Naive thymus-derived CD4-positive, alpha-beta T cell (primary cell): ENCODE results near the gene N4BP3. TPM values are rescaled to one million over a fixed set of nuclear protein-coding genes. Genes with fewer than 3 reads are reported as not detected.

ENCODE experiments used
- ATAC-seq: fragments of 150-1000 bp; cut with Tn5 transposase; 2 replicates; pipeline ENCODE4 v1.10.0; 2021; ENCODE audit warnings: mild to moderate bottlenecking, moderate library complexity
- CTCF ChIA-PET: fragments of 350-600 bp; sonication (Branson Sonifier 250); formaldehyde crosslinking; loops from one replicate; lab custom pipeline; 2021; ENCODE audit warnings: antibody characterized with exemption; lab: Charles Lee
- POLR2A ChIA-PET: fragments of 350-600 bp; sonication (Branson Sonifier 250); formaldehyde crosslinking; loops from one replicate; lab custom pipeline; 2021; ENCODE audit warnings: antibody characterized with exemption, inconsistent platforms; lab: Charles Lee
- DNase-seq, 9 donors: peaks; one replicate each; pipeline versions ENCODE4 v3.0.0 to v3.0.0-alpha.2; 2020 to 2022; ENCODE audit warnings: mixed read lengths in 1 of 9
- H3K27ac ChIP-seq: one replicate; pipeline ENCODE4 v1.7.0; 2013; ENCODE audit warnings: mild to moderate bottlenecking, low read depth, low read length, moderate library complexity
- H3K27me3 ChIP-seq, 2 donors: one replicate each; pipeline ENCODE4 v1.7.0; 2013; ENCODE audit warnings: low read length in 2 of 2, mild to moderate bottlenecking in 2 of 2, moderate library complexity in 2 of 2; ENCODE audit not compliant: control insufficient read depth in 2 of 2, insufficient read depth in 2 of 2
- H3K36me3 ChIP-seq, 3 experiments: 1 replicate in 2 of 3; 2 replicates in 1 of 3; pipeline ENCODE4 v1.7.0; 2013; ENCODE audit warnings: low read length in 3 of 3, mild to moderate bottlenecking in 3 of 3, moderate library complexity in 1 of 3; ENCODE audit not compliant: insufficient read depth in 3 of 3, control insufficient read depth in 2 of 3
- H3K4me1 ChIP-seq, 2 donors: one replicate each; pipeline ENCODE4 v1.7.0; 2013; ENCODE audit warnings: low read length in 2 of 2, mild to moderate bottlenecking in 2 of 2, moderate library complexity in 1 of 2; ENCODE audit not compliant: control insufficient read depth in 2 of 2, insufficient read depth in 2 of 2
- H3K4me3 ChIP-seq: 2 replicates; pipeline ENCODE4 v1.7.0; 2013; ENCODE audit warnings: mild to moderate bottlenecking, low read length
- H3K9me3 ChIP-seq, 3 experiments: 1 replicate in 2 of 3; 2 replicates in 1 of 3; pipeline ENCODE4 v1.7.0; 2013; ENCODE audit warnings: low read length in 3 of 3; ENCODE audit not compliant: control insufficient read depth in 2 of 3
- H3K27ac Mint-ChIP-seq, 9 donors: one replicate each; pipeline ENCODE4 v1.8.0; 2020 to 2022; ENCODE audit warnings: mixed read lengths in 9 of 9, mild to moderate bottlenecking in 8 of 9, moderate library complexity in 5 of 9, inconsistent platforms in 2 of 9
- H3K27me3 Mint-ChIP-seq, 5 donors: one replicate each; pipeline ENCODE4 v1.8.0; 2021 to 2022; ENCODE audit warnings: mixed read lengths in 5 of 5, mild to moderate bottlenecking in 1 of 5
- H3K36me3 Mint-ChIP-seq, 5 donors: one replicate each; pipeline ENCODE4 v1.8.0; 2020 to 2022; ENCODE audit warnings: mixed read lengths in 5 of 5, mild to moderate bottlenecking in 3 of 5, inconsistent platforms in 1 of 5
- H3K4me1 Mint-ChIP-seq, 7 donors: one replicate each; pipeline ENCODE4 v1.8.0; 2020 to 2022; ENCODE audit warnings: mixed read lengths in 7 of 7, mild to moderate bottlenecking in 3 of 7, inconsistent platforms in 1 of 7
- H3K4me3 Mint-ChIP-seq, 10 donors: one replicate each; pipeline ENCODE4 v1.8.0; 2020 to 2022; ENCODE audit warnings: mild to moderate bottlenecking in 10 of 10, mixed read lengths in 10 of 10, moderate library complexity in 6 of 10, inconsistent platforms in 2 of 10
- H3K9me3 Mint-ChIP-seq, 11 donors: one replicate each; pipeline ENCODE4 v1.8.0; 2020 to 2022; ENCODE audit warnings: mixed read lengths in 11 of 11, mild to moderate bottlenecking in 4 of 11, inconsistent platforms in 1 of 11, moderate library complexity in 1 of 11
- intact Hi-C, 2 donors: fragments of 100-400 bp; cut with micrococcal nuclease; formaldehyde crosslinking; loops; one replicate each; pipeline ENCODE4 v1.15.1; 2023
- polyA plus RNA-seq, 2 donors: library from polyadenylated mRNA; unstranded; fragments of 300-500 nt; fragmentation: Illumina TruSeq; gene quantifications; one replicate each; pipeline ENCODE4 v1.2.3, GENCODE V29; 2021
- total RNA-seq, 6 experiments: library from RNA in 5 of 6; stranded (reverse) in 5 of 6; gene quantifications; 1 replicate in 5 of 6; 2 replicates in 1 of 6; pipeline ENCODE4 v1.2.3 and lab custom pipeline; 2021 to 2026

Gene N4BP3
- total and polyA plus RNA-seq, 7 experiments from 2014 or later: 0.19 to 3.5 (median 1.1) TPM

DNA sequence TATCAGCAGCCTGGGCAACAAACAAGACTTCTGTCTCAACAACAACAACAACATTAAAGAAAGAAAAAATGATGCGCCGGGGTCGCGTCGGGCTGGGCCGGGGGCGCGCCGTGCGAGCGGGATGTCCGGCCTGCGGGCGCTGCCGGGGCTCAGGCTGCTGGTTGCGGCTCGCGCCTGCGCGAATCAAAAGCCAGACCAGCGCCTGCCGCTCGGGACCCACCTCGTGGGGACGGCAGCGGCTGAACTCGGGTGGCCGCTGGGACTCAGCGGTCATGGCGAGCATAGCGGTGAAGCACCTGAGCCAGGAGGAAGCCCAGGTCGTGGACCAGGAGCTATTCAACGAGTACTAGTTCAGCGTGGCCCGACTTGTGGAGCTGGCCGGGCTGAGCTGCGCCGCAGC, 52.2 kb downstream of the N4BP3 start:
- DNase-seq: no peak
- ChIA-PET CTCF (interaction anchor here (1.3 to 1.6 kb wide), 2 partner anchors 68 to 90 kb away, joined by 3 to 4 read pairs; no protein-coding TSS in a partner anchor), POLR2A (no interaction called here)
- H3K9me3 ChIP-seq: no peaks in the 10 kb centered on the region
- intact Hi-C loops: no loop called here
- H3K4me3 ChIP-seq: no peak overlapping the region
- Mint-ChIP-seq H3K36me3 (no peaks in the 10 kb centered on the region), H3K27ac (no peak overlapping the region), H3K27me3 (peaks cover 0 to 36% (median 9%) of the 10 kb centered on the region in 5 donors), H3K4me3 (no peak overlapping the region), H3K4me1 (peaks cover 0 to 10% (median 8%) of the 10 kb centered on the region in 7 donors), H3K9me3 (no peaks in the 10 kb centered on the region)
- no peaks in the 10 kb centered on the region for H3K36me3 ChIP-seq
- H3K4me1 ChIP-seq: peaks cover 0 to 3% of the 10 kb centered on the region in 2 donors
- ATAC-seq: no peak
- no peaks in the 10 kb centered on the region for H3K27me3 ChIP-seq
- H3K27ac ChIP-seq: no peak overlapping the region

DNA sequence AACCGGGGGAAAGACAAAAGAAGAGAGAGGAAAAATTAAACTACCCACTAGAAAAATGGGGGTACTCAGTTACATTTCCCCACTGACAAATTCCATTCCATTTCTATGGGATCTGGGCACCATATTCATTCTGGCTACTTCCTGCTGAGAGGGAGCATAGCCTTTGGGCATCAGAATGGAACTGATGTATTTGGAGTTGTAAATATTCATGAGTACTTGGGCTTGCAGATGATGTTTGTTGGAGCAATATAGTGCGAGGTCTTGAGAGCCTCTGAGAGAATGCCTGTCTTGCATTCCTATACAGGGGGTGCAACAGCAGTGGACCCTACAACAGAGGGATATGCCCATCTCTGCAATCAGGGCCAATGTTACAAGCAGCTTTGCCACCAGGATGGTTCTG, 57.1 kb downstream of the N4BP3 start:
- Mint-ChIP-seq H3K36me3 (no peaks in the 10 kb centered on the region), H3K27me3 (peaks cover 0 to 22% (median 0%) of the 10 kb centered on the region in 5 donors), H3K9me3 (no peaks in the 10 kb centered on the region), H3K4me3 (no peak overlapping the region), H3K27ac (no peak overlapping the region), H3K4me1 (no peaks in the 10 kb centered on the region)
- POLR2A ChIA-PET: no interaction called here
- Histone ChIP-seq H3K36me3 (no peaks in the 10 kb centered on the region), H3K27me3 (no peaks in the 10 kb centered on the region), H3K4me1 (no peaks in the 10 kb centered on the region), H3K4me3 (no peak overlapping the region), H3K27ac (no peak overlapping the region), H3K9me3 (no peaks in the 10 kb centered on the region)
- intact Hi-C loops: no loop called here
- CTCF ChIA-PET: no interaction called here
- no peak for DNase-seq
- no peak for ATAC-seq

DNA sequence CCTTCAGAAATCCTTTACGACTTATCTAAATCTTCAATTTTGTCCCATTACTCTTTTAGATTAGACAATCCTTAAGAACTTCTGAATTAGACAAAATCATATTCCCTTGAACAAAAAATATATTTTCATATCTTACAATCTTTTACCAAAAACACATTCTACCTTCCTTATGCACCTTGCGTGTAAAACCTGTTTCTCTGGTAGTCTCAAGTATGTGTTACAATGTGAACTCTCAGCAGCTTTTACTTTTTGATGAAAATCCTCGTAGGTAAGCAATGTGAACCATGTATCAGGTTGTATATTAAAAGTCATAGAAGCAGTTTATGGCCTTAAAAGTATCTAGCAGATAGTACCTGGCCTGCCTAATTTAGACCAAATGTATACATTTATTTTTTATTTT, 61.1 kb downstream of the N4BP3 start:
- intact Hi-C loops: no loop called here
- H3K4me3 ChIP-seq: no peak overlapping the region
- no peaks in the 10 kb centered on the region for H3K36me3 Mint-ChIP-seq
- no peaks in the 10 kb centered on the region for H3K27me3 ChIP-seq
- POLR2A ChIA-PET: no interaction called here
- H3K27me3 Mint-ChIP-seq: peaks cover 0 to 13% (median 0%) of the 10 kb centered on the region in 5 donors
- H3K4me1 Mint-ChIP-seq: peaks cover 0 to 2% (median 0%) of the 10 kb centered on the region in 7 donors
- CTCF ChIA-PET: interaction anchor here (1.3 kb wide), 1 partner anchor 98 kb away, joined by 3 read pairs; no protein-coding TSS in a partner anchor
- H3K9me3 Mint-ChIP-seq: peaks cover 0 to 1% (median 0%) of the 10 kb centered on the region in 11 donors
- ATAC-seq (no peak), DNase-seq (no peak)
- no peaks in the 10 kb centered on the region for H3K36me3 ChIP-seq
- H3K27ac Mint-ChIP-seq: no peak overlapping the region
- H3K27ac ChIP-seq: no peak overlapping the region
- H3K4me1 ChIP-seq: no peaks in the 10 kb centered on the region
- H3K4me3 Mint-ChIP-seq: no peak overlapping the region
- H3K9me3 ChIP-seq: no peaks in the 10 kb centered on the region

Other genes starting within 250 kb of the N4BP3 start
- gene PROP1, start 117.3 kb upstream of the N4BP3 start, total RNA-seq: not detected
- not detected for gene PROP1, start 117.3 kb upstream of the N4BP3 start, polyA plus RNA-seq
- 10 to 100 TPM; 21.0 to 42.7 (median 23.3) TPM for gene RMND5B, start 17.5 kb downstream of the N4BP3 start, total RNA-seq
- gene RMND5B, start 17.5 kb downstream of the N4BP3 start, polyA plus RNA-seq: 10 to 100 TPM; 41.8 to 56.8 TPM
- 100 to 1,000 TPM in 1 of 5 experiments, 10 to 100 TPM in 4; 50.5 to 149 (median 70.5) TPM for gene NHP2, start 40.4 kb downstream of the N4BP3 start, total RNA-seq
- 100 to 1,000 TPM; 226 to 231 TPM for gene NHP2, start 40.4 kb downstream of the N4BP3 start, polyA plus RNA-seq
- not detected for gene GMCL2, start 73.8 kb downstream of the N4BP3 start, total RNA-seq
- not detected for gene GMCL2, start 73.8 kb downstream of the N4BP3 start, polyA plus RNA-seq
- gene HNRNPAB, start 91.0 kb downstream of the N4BP3 start, total RNA-seq: 100 to 1,000 TPM in 1 of 5 experiments, 10 to 100 TPM in 4; 68.9 to 197 (median 82.6) TPM
- 10 to 100 TPM; 40.6 to 62.4 TPM for gene HNRNPAB, start 91.0 kb downstream of the N4BP3 start, polyA plus RNA-seq
- gene PHYKPL, start 119.3 kb downstream of the N4BP3 start, total RNA-seq: 100 to 1,000 TPM; 107 to 265 (median 176) TPM
- gene PHYKPL, start 119.3 kb downstream of the N4BP3 start, polyA plus RNA-seq: 10 to 100 TPM; 38.8 to 50.2 TPM